Subcutaneous adipose tissue (tissue), 4 donors: Measurements from ENCODE around the gene SIPA1. TPM values are rescaled to one million over a fixed set of nuclear protein-coding genes. Genes with fewer than 3 reads are reported as not detected.

Experiments
- total RNA-seq, 4 donors: library from RNA; depleted of rRNA; stranded (reverse); fragments of >200 nt; gene quantifications; one replicate each; pipeline ENCODE4 v1.1.0, GENCODE V29; 2016
- TF ChIP-seq, protein P1 (sequence below): fragments of 450-650 bp; IDR thresholded peaks from one replicate; pipeline ENCODE4 v1.5.1; 2016; ENCODE audit warnings: low read depth, mild to moderate bottlenecking, control low read depth, antibody characterized with exemption, moderate library complexity

Gene SIPA1
- total RNA-seq, 4 donors from 2014 or later: 19.8 to 42.8 (median 22.9) TPM

DNA sequence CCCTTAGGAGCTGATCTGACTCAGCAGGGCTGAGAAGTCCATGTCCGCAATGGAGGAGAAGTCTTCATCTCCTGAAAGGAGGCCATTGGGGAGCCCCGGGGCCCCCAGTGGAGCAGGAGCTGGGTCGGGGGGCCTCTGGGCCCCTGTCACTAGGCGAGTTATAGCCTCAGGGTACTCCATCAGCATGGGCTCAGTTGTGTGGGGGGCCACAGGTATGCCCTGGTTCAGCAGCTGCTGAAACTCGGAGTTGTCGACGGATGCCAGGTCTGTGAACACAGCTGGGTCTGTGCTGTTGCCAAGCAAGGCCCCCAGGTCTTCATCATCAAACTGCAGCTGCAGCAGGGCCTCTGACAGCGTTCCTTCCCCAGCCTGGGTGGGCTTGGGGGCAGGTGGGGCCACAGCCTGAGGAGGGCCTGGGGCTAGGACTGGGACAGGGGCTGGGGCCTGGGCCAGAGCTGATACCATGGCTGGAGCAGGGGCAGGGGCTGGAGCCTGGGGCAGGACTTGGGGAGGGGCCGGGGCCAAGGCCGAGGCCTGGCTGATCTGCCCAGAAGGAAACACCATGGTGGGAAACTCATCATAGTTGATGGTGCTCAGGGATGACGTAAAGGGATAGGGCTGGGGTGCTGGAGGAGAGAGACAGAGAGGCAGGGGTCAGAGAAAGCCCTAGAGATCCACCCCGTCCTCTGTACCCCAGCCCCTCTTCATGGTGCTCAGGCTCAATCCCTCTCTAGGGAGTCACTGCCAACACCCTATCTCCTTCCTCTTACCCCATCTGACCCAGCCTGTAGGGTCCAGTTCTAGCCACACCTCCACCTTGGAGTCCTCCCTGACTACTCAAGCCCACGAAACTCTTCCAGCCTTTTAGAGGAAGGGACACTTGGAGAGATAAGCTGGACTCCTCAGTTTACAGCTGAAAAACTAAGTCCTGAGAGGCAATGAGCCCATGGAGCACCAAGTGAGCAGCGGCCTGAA, 16.8 kb downstream of the SIPA1 start:
- TF ChIP-seq, protein P1, sequence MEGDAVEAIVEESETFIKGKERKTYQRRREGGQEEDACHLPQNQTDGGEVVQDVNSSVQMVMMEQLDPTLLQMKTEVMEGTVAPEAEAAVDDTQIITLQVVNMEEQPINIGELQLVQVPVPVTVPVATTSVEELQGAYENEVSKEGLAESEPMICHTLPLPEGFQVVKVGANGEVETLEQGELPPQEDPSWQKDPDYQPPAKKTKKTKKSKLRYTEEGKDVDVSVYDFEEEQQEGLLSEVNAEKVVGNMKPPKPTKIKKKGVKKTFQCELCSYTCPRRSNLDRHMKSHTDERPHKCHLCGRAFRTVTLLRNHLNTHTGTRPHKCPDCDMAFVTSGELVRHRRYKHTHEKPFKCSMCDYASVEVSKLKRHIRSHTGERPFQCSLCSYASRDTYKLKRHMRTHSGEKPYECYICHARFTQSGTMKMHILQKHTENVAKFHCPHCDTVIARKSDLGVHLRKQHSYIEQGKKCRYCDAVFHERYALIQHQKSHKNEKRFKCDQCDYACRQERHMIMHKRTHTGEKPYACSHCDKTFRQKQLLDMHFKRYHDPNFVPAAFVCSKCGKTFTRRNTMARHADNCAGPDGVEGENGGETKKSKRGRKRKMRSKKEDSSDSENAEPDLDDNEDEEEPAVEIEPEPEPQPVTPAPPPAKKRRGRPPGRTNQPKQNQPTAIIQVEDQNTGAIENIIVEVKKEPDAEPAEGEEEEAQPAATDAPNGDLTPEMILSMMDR: no peak

DNA sequence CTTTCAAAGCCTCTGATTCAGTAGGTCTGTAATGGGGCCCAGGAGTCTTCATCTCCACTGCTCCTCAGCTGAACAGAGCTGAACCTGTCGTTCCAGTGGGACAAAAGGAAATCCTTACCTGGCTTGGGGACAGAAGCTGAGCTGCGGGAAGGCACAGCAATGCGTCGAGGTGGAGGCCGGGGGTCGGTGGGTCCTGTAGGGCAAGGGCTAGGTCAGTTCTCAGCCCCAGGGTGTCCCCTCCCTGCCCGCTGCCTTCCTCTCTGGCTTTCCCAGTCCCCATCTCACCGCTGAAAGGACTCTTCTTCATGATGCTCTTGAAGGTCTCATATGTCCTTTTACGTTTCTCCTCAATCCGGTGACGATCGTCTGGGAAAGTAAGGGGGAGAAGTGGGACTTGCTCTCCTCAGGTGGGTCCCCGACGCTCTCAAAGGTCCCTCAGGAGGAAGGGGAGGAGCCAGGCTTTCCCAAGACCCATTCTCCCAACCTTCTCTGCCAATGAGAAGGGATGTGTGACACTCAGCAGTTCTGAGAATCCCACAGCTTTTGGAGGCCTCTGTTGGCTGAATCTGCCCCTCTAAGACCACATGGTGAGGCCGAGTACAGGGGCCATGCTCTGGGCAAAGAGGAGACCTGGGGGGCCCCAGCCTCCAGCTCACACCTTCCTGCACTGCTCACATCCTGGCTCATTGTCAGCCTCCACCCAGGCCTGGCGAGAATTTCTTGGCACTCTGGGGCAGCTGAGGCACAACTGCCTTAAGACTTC, 17.9 kb downstream of the SIPA1 start:
- TF ChIP-seq, protein P1: no peak

DNA sequence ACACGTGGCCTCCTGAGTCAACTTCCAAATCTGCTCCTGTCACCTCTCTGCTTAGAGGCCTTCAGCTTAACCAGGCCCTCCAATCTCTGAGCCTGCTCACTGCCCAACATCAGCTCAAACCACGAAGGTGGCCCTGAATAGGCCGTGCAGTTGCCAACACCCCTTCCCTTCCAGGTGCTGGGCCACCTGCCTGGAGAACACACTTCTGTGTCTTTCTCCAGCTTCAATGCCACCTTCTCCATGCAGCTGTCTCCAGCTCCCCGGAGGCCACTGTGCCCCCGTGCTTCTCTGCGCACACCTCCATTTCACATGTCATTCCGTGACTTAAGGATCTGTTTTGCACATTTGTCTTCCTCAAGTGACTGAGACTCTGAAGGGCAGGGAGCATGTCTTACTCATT, 19.5 kb downstream of the SIPA1 start:
- TF ChIP-seq, protein P1: no peak

GRCh38 chr11:65658174-65659021, 20.5 kb downstream of the SIPA1 start:
- TF ChIP-seq, protein P1: no peak

DNA sequence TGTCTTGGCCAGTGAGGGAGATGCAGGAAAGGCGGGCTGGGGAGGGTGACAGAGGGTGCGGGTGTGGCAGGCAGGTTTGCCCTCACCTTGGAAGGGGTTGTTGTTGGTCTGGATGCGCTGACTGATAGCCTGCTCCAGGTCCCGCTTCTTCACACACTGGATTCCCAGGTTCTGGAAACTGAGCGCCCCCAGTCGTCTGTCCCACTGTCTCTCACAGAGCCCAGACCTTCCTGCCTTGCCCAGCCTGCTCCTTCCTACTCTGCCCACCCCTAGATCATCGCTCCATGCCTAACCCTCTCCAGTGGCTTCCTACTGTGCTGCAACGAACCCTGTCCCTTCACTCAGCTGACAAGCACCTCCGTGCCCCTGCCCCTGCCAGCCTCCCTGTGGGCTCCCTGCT, 22.1 kb downstream of the SIPA1 start:
- TF ChIP-seq, protein P1: no peak

DNA sequence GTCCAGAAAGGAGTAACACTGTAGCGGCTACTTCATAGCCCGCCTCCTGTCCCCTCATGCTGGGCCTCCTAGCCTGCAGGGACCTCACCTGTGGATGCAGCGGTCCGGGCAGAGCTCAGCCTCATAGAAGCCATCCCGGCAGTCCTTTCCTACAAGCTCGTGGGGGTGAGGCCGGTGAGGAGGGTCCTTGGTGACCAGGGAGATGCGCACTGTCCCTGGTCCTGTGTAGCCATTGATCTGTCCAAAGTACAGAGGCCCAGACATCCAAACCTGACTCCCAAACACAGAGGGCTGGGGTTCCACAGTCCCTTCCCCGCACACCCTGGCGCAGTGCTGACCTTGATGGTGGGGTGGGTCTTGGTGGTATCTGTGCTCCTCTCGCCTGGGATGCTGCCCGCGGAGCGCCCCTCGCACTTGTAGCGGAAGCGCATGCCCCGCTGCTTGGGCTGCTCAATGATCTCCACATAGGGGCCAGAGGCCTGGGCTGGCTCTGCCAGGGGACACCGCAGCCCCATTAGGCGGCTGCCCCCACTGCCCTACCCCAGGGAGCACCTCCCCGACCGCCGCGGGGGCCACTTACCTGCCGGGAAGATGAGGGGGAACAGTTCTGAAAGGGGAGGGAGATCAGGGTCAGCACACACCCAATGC, 23.8 kb downstream of the SIPA1 start:
- TF ChIP-seq, protein P1: no peak
